HCT116 (cell line): ENCODE results near the gene TANGO6. TPM values are rescaled to one million over a fixed set of nuclear protein-coding genes. Genes with fewer than 3 reads are reported as not detected.

Experiments used
- ATAC-seq: fragments of 200-7000 bp; cut with Tn5 transposase; 2 replicates; pipeline ENCODE4 v1.9.1; 2020; ENCODE audit warnings: mild to moderate bottlenecking, moderate library complexity
- BruUV-seq: library from RNA; stranded (reverse); fragments of 400-500 nt; replicated peaks from 2 replicates; lab custom pipeline; 2021; lab: Mats Ljungman, UMichigan
- CTCF ChIA-PET: fragments of 300-600 bp; sonication (Branson Sonifier 250); formaldehyde crosslinking; loops from one replicate; lab custom pipeline; 2021; ENCODE audit warnings: antibody characterized with exemption; lab: Charles Lee
- POLR2A ChIA-PET: fragments of 300-600, 350-600 bp; sonication (Branson Sonifier 250); formaldehyde crosslinking; loops from one replicate; lab custom pipeline; 2021; ENCODE audit warnings: antibody characterized with exemption; lab: Charles Lee
- RAD21 ChIA-PET, 2 experiments: fragments of 300-600 bp; sonication (Branson Sonifier 250); formaldehyde crosslinking; loops; one replicate each; lab custom pipeline; 2023; ENCODE audit warnings: low total read pairs in 2 of 2; ENCODE audit not compliant: uncharacterized antibody in 2 of 2, unreplicated experiment in 2 of 2, low non-redundant PET in 1 of 2; lab: Charles Lee
- DNase-seq: peaks from one replicate; pipeline ENCODE4 v3.0.0-alpha.2; 2010; ENCODE audit warnings: low read depth, low spot score
- H2AFZ ChIP-seq: fragments of 200-600 bp; shearing (Covaris generic), sonication (generic); 2 replicates; pipeline ENCODE4 v1.6.1; 2017; ENCODE audit warnings: low read depth, mixed run types, mixed read lengths, antibody characterized with exemption, low read length; ENCODE audit not compliant: poor library complexity, severe bottlenecking
- H3K27ac ChIP-seq: 2 replicates; pipeline ENCODE4 v1.5.1; 2012; ENCODE audit warnings: low read depth, low read length
- H3K27me3 ChIP-seq: fragments of 200-600 bp; sonication (generic); 2 replicates; pipeline ENCODE4 v1.6.1; 2016; ENCODE audit warnings: mixed run types, low read length, mixed read lengths; ENCODE audit not compliant: insufficient read depth
- H3K36me3 ChIP-seq, 2 experiments: fragments of 200-500 bp in 1 of 2; fragments of 200-600 bp in 1 of 2; sonication (Bioruptor generic) in 1 of 2; sonication (generic) in 1 of 2; 2 replicates each; pipeline versions ENCODE4 v1.5.1 to v1.6.1; 2014 to 2016; ENCODE audit warnings: low read length in 2 of 2, inconsistent platforms in 1 of 2, mixed read lengths in 1 of 2, mixed run types in 1 of 2; ENCODE audit not compliant: insufficient read depth in 2 of 2, control insufficient read depth in 1 of 2
- H3K4me1 ChIP-seq, 2 experiments: fragments of 200-600 bp in 1 of 2; sonication (generic) in 1 of 2; 2 replicates each; pipeline versions ENCODE4 v1.5.1 to v1.6.1; 2012 to 2017; ENCODE audit warnings: low read length in 2 of 2, inconsistent platforms in 1 of 2, mild to moderate bottlenecking in 1 of 2, mixed read lengths in 1 of 2, mixed run types in 1 of 2, moderate library complexity in 1 of 2; ENCODE audit not compliant: insufficient read depth in 2 of 2, control insufficient read depth in 1 of 2
- H3K4me2 ChIP-seq: fragments of 200-600 bp; sonication (generic); 2 replicates; pipeline ENCODE4 v1.6.1; 2017; ENCODE audit warnings: mixed run types, low read length, mixed read lengths
- H3K4me3 ChIP-seq, 2 experiments: fragments of 200-600 bp in 1 of 2; sonication (generic) in 1 of 2; replicated peaks in 1 of 2; 2 replicates each; pipeline ENCODE4 v1.5.1; 2011 to 2016; ENCODE audit warnings: low read length in 2 of 2, control low read depth in 1 of 2, low read depth in 1 of 2, mild to moderate bottlenecking in 1 of 2, mixed read lengths in 1 of 2, mixed run types in 1 of 2
- H3K79me2 ChIP-seq: fragments of 200-600 bp; sonication (generic); 2 replicates; pipeline ENCODE4 v1.6.1; 2017; ENCODE audit warnings: mild to moderate bottlenecking, mixed run types, low read length, moderate library complexity, mixed read lengths; ENCODE audit not compliant: insufficient read depth
- H3K9ac ChIP-seq: fragments of 200-600 bp; sonication (generic); 2 replicates; pipeline ENCODE4 v1.6.1; 2016; ENCODE audit warnings: low read length, mixed read lengths
- H3K9me2 ChIP-seq: fragments of 200-600 bp; sonication (generic), shearing (Covaris generic); 2 replicates; pipeline ENCODE4 v1.6.1; 2017; ENCODE audit warnings: mixed run types, mild to moderate bottlenecking, moderate library complexity; ENCODE audit not compliant: insufficient read depth
- H3K9me3 ChIP-seq, 2 experiments: fragments of 200-500 bp in 1 of 2; fragments of 200-600 bp in 1 of 2; sonication (Bioruptor generic) in 1 of 2; sonication (generic) in 1 of 2; 2 replicates each; pipeline ENCODE4 v1.6.1; 2014 to 2017; ENCODE audit warnings: low read length in 2 of 2, mixed read lengths in 2 of 2, inconsistent platforms in 1 of 2, low read depth in 1 of 2, mild to moderate bottlenecking in 1 of 2, mixed run types in 1 of 2, moderate library complexity in 1 of 2; ENCODE audit not compliant: control insufficient read depth in 1 of 2, insufficient read depth in 1 of 2
- H4K20me1 ChIP-seq: fragments of 200-600 bp; sonication (generic), shearing (Covaris generic); 2 replicates; pipeline ENCODE4 v1.6.1; 2017; ENCODE audit warnings: mixed run types, mild to moderate bottlenecking, moderate library complexity; ENCODE audit not compliant: insufficient read depth
- ELF1 ChIP-seq: IDR thresholded peaks from 2 replicates; pipeline ENCODE4 v1.6.1; 2012; ENCODE audit warnings: low read depth, borderline replicate concordance
- RAD21 ChIP-seq: IDR thresholded peaks from 2 replicates; pipeline ENCODE4 v1.6.1; 2012; ENCODE audit warnings: low read depth, mild to moderate bottlenecking
- intact Hi-C: fragments of 100-400 bp; cut with micrococcal nuclease; formaldehyde crosslinking; loops from 2 replicates; pipeline ENCODE4 v1.10.0; 2022
- total RNA-seq: library from RNA; stranded (reverse); gene quantifications from one replicate; pipeline ENCODE4 v1.2.1, GENCODE V29; 2021; ENCODE audit not compliant: unreplicated experiment
- TF ChIP-seq, protein P1 (sequence below), 3 experiments: fragments of 200-600 bp in 1 of 3; sonication (generic) in 1 of 3; IDR thresholded peaks in 2 of 3; conservative IDR thresholded peaks in 1 of 3; 2 replicates each; pipeline ENCODE4 v1.5.1; 2012 to 2017; ENCODE audit warnings: low read depth in 2 of 3, low read length in 2 of 3, antibody characterized with exemption in 1 of 3, borderline replicate concordance in 1 of 3, control low read depth in 1 of 3, mild to moderate bottlenecking in 1 of 3, mixed read lengths in 1 of 3, mixed run types in 1 of 3, moderate library complexity in 1 of 3; ENCODE audit not compliant: insufficient read depth in 1 of 3
- TF ChIP-seq, protein P2 (sequence below): IDR thresholded peaks from 2 replicates; pipeline ENCODE4 v1.6.1; 2012

The TANGO6 gene
- total RNA-seq, 1 experiment from 2014 or later, result 16.4 TPM

GRCh38 chr16:69106491-69107315 lies 263.4 kb downstream of the TANGO6 start (continued):
- no peak for TF ChIP-seq ELF1
- TF ChIP-seq, all 23 proteins: peak for 2

- peak overlapping the region; percentile 81 to 90 for H3K4me3 ChIP-seq
- BruUV-seq, result no TSS peak
- POLR2A ChIA-PET, result interaction anchor here (1.0 to 1.8 kb wide), 5 partner anchors 10 to 119 kb away, joined by 3 to 4 read pairs (median 3); no protein-coding TSS in a partner anchor
Observed at GRCh38 chr16:69107316-69107962, 264.1 kb downstream of the TANGO6 start.

More at GRCh38 chr16:69107316-69107962, 264.1 kb downstream of the TANGO6 start:
- Histone ChIP-seq H3K9me2 (no peaks in the 10 kb centered on the region), H3K79me2 (peaks cover 66% of the 10 kb centered on the region), H3K9me3 (no peaks in the 10 kb centered on the region), H3K27ac (peak overlapping the region; percentile 74), H3K9ac (peak overlapping the region; percentile 91), H3K36me3 (peaks cover 28 to 37% of the 10 kb centered on the region in 2 experiments; a peak in 3 of 4 replicates), H3K4me2 (peak overlapping the region; percentile 99), H4K20me1 (peaks cover 13% of the 10 kb centered on the region; the same call in 1 of the 2 replicates), H3K4me1 (peaks cover 23 to 70% of the 10 kb centered on the region in 2 experiments), H3K27me3 (no peaks in the 10 kb centered on the region), H2AFZ (no peak overlapping the region)
- intact Hi-C loops, result loop anchor here (5.0 kb wide), 2 partner anchors 185 to 260 kb away; no protein-coding TSS in a partner anchor
- ATAC-seq, result peak; percentile 18
- ChIA-PET RAD21 (no interaction called here), CTCF (interaction anchor here (1.5 kb wide), 1 partner anchor 10 kb away, joined by 5 read pairs; no protein-coding TSS in a partner anchor)
- TF ChIP-seq ELF1 (no peak), RAD21 (no peak)
- TF ChIP-seq, protein P1, sequence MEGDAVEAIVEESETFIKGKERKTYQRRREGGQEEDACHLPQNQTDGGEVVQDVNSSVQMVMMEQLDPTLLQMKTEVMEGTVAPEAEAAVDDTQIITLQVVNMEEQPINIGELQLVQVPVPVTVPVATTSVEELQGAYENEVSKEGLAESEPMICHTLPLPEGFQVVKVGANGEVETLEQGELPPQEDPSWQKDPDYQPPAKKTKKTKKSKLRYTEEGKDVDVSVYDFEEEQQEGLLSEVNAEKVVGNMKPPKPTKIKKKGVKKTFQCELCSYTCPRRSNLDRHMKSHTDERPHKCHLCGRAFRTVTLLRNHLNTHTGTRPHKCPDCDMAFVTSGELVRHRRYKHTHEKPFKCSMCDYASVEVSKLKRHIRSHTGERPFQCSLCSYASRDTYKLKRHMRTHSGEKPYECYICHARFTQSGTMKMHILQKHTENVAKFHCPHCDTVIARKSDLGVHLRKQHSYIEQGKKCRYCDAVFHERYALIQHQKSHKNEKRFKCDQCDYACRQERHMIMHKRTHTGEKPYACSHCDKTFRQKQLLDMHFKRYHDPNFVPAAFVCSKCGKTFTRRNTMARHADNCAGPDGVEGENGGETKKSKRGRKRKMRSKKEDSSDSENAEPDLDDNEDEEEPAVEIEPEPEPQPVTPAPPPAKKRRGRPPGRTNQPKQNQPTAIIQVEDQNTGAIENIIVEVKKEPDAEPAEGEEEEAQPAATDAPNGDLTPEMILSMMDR (IDR thresholded peaks at IDR 0.05 in 2 of 3, conservative IDR thresholded peaks at IDR 0.05 in 1 of 3; ENCODE audit: borderline replicate concordance in 1 of 3, insufficient read depth in 1 of 3, low read depth in 2 of 3, low read length in 2 of 3), result peak in 2 of 3 experiments; percentile 4; a peak in 2 of 6 replicates
- TF ChIP-seq, protein P2, sequence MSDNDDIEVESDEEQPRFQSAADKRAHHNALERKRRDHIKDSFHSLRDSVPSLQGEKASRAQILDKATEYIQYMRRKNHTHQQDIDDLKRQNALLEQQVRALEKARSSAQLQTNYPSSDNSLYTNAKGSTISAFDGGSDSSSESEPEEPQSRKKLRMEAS, result peak; percentile 76; the same call in 1 of the 2 replicates
- no peak for DNase-seq
